IMR-90 (cell line): ENCODE results near the gene THADA. TPM values are rescaled to one million over a fixed set of nuclear protein-coding genes. Genes with fewer than 3 reads are reported as not detected.

Experiments
- ATAC-seq: fragments of 200-7000 bp; cut with Tn5 transposase; 2 replicates; pipeline ENCODE4 v1.9.1; 2020; ENCODE audit warnings: low read depth, mild to moderate bottlenecking, moderate library complexity
- BruUV-seq: library from RNA; stranded (reverse); fragments of 400-500 nt; replicated peaks from 2 replicates; lab custom pipeline; 2021; lab: Mats Ljungman, UMichigan
- CTCF ChIA-PET: fragments of 300-600 bp; formaldehyde crosslinking; extraction: SDS; loops from one replicate; lab custom pipeline; 2021; ENCODE audit warnings: antibody characterized with exemption; lab: Yijun Ruan, JAX
- POLR2A ChIA-PET: fragments of 300-600 bp; sonication (Branson Sonifier 250); formaldehyde crosslinking; loops from one replicate; lab custom pipeline; 2022; ENCODE audit warnings: antibody characterized with exemption; ENCODE audit not compliant: unreplicated experiment; lab: Charles Lee
- DNase-seq: peaks from one replicate; pipeline ENCODE4 v3.0.0; 2013
- H2AFZ ChIP-seq: replicated peaks from 2 replicates; pipeline ENCODE3; 2013; ENCODE audit warnings: low read length, mild to moderate bottlenecking; ENCODE audit not compliant: poor library complexity
- H2AK5ac ChIP-seq: 2 replicates; pipeline ENCODE4 v1.6.1; 2013; ENCODE audit warnings: low read depth, low read length, inconsistent platforms
- H2AK9ac ChIP-seq: replicated peaks from 2 replicates; pipeline ENCODE3; 2013; ENCODE audit warnings: mild to moderate bottlenecking, low read depth, low read length, moderate library complexity; ENCODE audit not compliant: poor library complexity
- H2BK120ac ChIP-seq: 2 replicates; pipeline ENCODE4 v1.6.1; 2013; ENCODE audit warnings: low read depth, low read length, inconsistent platforms
- H2BK15ac ChIP-seq: 3 replicates; pipeline ENCODE4 v1.6.1; 2013; ENCODE audit warnings: low read depth, low read length, inconsistent platforms
- H2BK20ac ChIP-seq: 2 replicates; pipeline ENCODE4 v1.6.1; 2013; ENCODE audit warnings: low read depth, mild to moderate bottlenecking, inconsistent platforms, low read length, moderate library complexity
- H2BK5ac ChIP-seq: 2 replicates; pipeline ENCODE4 v1.6.1; 2013; ENCODE audit warnings: mild to moderate bottlenecking, low read depth, low read length, inconsistent platforms; ENCODE audit not compliant: poor library complexity, severe bottlenecking
- H3K14ac ChIP-seq: replicated peaks from 2 replicates; pipeline ENCODE4 v1.6.1; 2013; ENCODE audit warnings: low read depth, low read length, inconsistent platforms
- H3K18ac ChIP-seq: 2 replicates; pipeline ENCODE4 v1.6.1; 2013; ENCODE audit warnings: low read depth, low read length, control low read depth
- H3K23ac ChIP-seq: 2 replicates; pipeline ENCODE4 v1.6.1; 2013; ENCODE audit warnings: low read depth, low read length, inconsistent platforms
- H3K27ac ChIP-seq: 2 replicates; pipeline ENCODE4 v1.5.1; 2013; ENCODE audit warnings: mild to moderate bottlenecking, control low read depth, low read length; ENCODE audit not compliant: insufficient read depth
- H3K27me3 ChIP-seq: 2 replicates; pipeline ENCODE4 v1.6.1; 2013; ENCODE audit warnings: low read length; ENCODE audit not compliant: control insufficient read depth, insufficient read depth
- H3K36me3 ChIP-seq: 2 replicates; pipeline ENCODE4 v1.6.1; 2013; ENCODE audit warnings: low read length, mixed read lengths; ENCODE audit not compliant: control insufficient read depth, insufficient read depth
- H3K4ac ChIP-seq: 2 replicates; pipeline ENCODE4 v1.6.1; 2013; ENCODE audit warnings: low read depth, low read length, inconsistent platforms
- H3K4me1 ChIP-seq: 2 replicates; pipeline ENCODE4 v1.6.1; 2013; ENCODE audit warnings: low read length, mixed read lengths; ENCODE audit not compliant: control insufficient read depth, insufficient read depth
- H3K4me2 ChIP-seq: 2 replicates; pipeline ENCODE4 v1.6.1; 2013; ENCODE audit warnings: low read depth, mild to moderate bottlenecking, control low read depth, low read length, moderate library complexity
- H3K4me3 ChIP-seq: 2 replicates; pipeline ENCODE4 v1.5.1; 2013; ENCODE audit warnings: low read depth, mild to moderate bottlenecking, control low read depth, low read length, moderate library complexity; ENCODE audit not compliant: insufficient read depth
- H3K56ac ChIP-seq: 2 replicates; pipeline ENCODE4 v1.6.1; 2013; ENCODE audit warnings: low read length, inconsistent platforms; ENCODE audit not compliant: insufficient read depth; ENCODE audit errors: extremely low read depth
- H3K79me1 ChIP-seq, 2 experiments: 2 replicates each; pipeline ENCODE4 v1.6.1; 2013; ENCODE audit warnings: low read length in 2 of 2, inconsistent platforms in 1 of 2, low read depth in 1 of 2
- H3K9ac ChIP-seq: 2 replicates; pipeline ENCODE4 v1.6.1; 2013; ENCODE audit warnings: low read depth, low read length, control low read depth
- H3K9me1 ChIP-seq: 2 replicates; pipeline ENCODE4 v1.6.1; 2013; ENCODE audit warnings: low read length, inconsistent platforms; ENCODE audit not compliant: insufficient read depth
- H3K9me3 ChIP-seq: 2 replicates; pipeline ENCODE4 v1.6.1; 2013; ENCODE audit warnings: low read length; ENCODE audit not compliant: control insufficient read depth, insufficient read depth
- H4K20me1 ChIP-seq: 2 replicates; pipeline ENCODE4 v1.6.1; 2013; ENCODE audit warnings: low read length, inconsistent platforms; ENCODE audit not compliant: insufficient read depth
- H4K5ac ChIP-seq: 2 replicates; pipeline ENCODE4 v1.6.1; 2013; ENCODE audit warnings: mild to moderate bottlenecking, low read depth, low read length, control low read depth
- H4K8ac ChIP-seq, 2 experiments: 2 replicates each; pipeline ENCODE4 v1.6.1; 2013; ENCODE audit warnings: low read depth in 2 of 2, low read length in 2 of 2, control low read depth in 1 of 2, inconsistent platforms in 1 of 2
- H4K91ac ChIP-seq: 2 replicates; pipeline ENCODE4 v1.6.1; 2013; ENCODE audit warnings: low read depth, low read length, inconsistent platforms; ENCODE audit not compliant: insufficient read depth
- BHLHE40 ChIP-seq: fragments of 150-350 bp; IDR thresholded peaks from 2 replicates; pipeline ENCODE4 v1.6.1; 2016; ENCODE audit warnings: mild to moderate bottlenecking, low read depth, low read length
- CEBPB ChIP-seq: IDR thresholded peaks from 2 replicates; pipeline ENCODE4 v1.6.1; 2012; ENCODE audit warnings: low read depth, low read length, improper control_type of control experiment
- CHD1 ChIP-seq: IDR thresholded peaks from 2 replicates; pipeline ENCODE4 v1.6.1; 2012; ENCODE audit warnings: low read depth, low read length, improper control_type of control experiment
- FOS ChIP-seq: fragments of 150-350 bp; IDR thresholded peaks from 2 replicates; pipeline ENCODE4 v1.6.1; 2016; ENCODE audit warnings: low read depth, low read length
- MAFK ChIP-seq: IDR thresholded peaks from 2 replicates; pipeline ENCODE4 v1.6.1; 2012; ENCODE audit warnings: low read depth, low read length, improper control_type of control experiment
- MAZ ChIP-seq: IDR thresholded peaks from 2 replicates; pipeline ENCODE4 v1.6.1; 2012; ENCODE audit warnings: low read depth, mild to moderate bottlenecking, low read length, improper control_type of control experiment, moderate library complexity, borderline replicate concordance
- MXI1 ChIP-seq: IDR thresholded peaks from 2 replicates; pipeline ENCODE4 v1.6.1; 2012; ENCODE audit warnings: low read depth, mild to moderate bottlenecking, low read length, moderate library complexity, borderline replicate concordance
- NFE2L2 ChIP-seq: fragments of 150-350 bp; IDR thresholded peaks from 2 replicates; pipeline ENCODE4 v1.6.1; 2016; ENCODE audit warnings: low read depth, mild to moderate bottlenecking, low read length
- POLR2A ChIP-seq: IDR thresholded peaks from 2 replicates; pipeline ENCODE4 v1.6.1; 2012; ENCODE audit warnings: mild to moderate bottlenecking, low read depth, low read length
- RAD21 ChIP-seq: IDR thresholded peaks from 2 replicates; pipeline ENCODE4 v1.6.1; 2012; ENCODE audit warnings: low read length, improper control_type of control experiment
- RCOR1 ChIP-seq: IDR thresholded peaks from 2 replicates; pipeline ENCODE4 v1.6.1; 2012; ENCODE audit warnings: mild to moderate bottlenecking, low read length, improper control_type of control experiment; ENCODE audit not compliant: insufficient replicate concordance
- RFX5 ChIP-seq: IDR thresholded peaks from 2 replicates; pipeline ENCODE4 v1.8.0; 2012; ENCODE audit warnings: low read depth, mild to moderate bottlenecking, low read length, moderate library complexity
- SMC3 ChIP-seq: fragments of 150-350 bp; IDR thresholded peaks from 2 replicates; pipeline ENCODE4 v1.6.1; 2016; ENCODE audit warnings: low read depth, mild to moderate bottlenecking, antibody characterized with exemption, low read length, moderate library complexity
- USF2 ChIP-seq: fragments of 150-350 bp; IDR thresholded peaks from 2 replicates; pipeline ENCODE4 v1.6.1; 2017; ENCODE audit warnings: mild to moderate bottlenecking, antibody characterized with exemption, low read length, low read depth
- WGBS, 2 experiments: methylation state at CpG; one replicate each; pipeline versions ENCODE4 v1.1.5 to v1.1.7; 2013; ENCODE audit warnings: missing lambda C conversion rate in 2 of 2; ENCODE audit not compliant: insufficient read length in 1 of 2; ENCODE audit errors: extremely low coverage in 2 of 2; 5-methylcytosine and 5-hydroxymethylcytosine counted together
- dilution Hi-C: fragments of 300-500 bp; cut with HindIII; formaldehyde crosslinking; loops from one replicate; pipeline ENCODE4 v1.14.3; 2018; ENCODE audit warnings: low sequenced_read_pairs; ENCODE audit not compliant: unreplicated experiment
- in situ Hi-C: fragments of 300-500 bp; cut with MboI; formaldehyde crosslinking; loops from 3 replicates; pipeline ENCODE4 v1.14.3; 2019; ENCODE audit warnings: low sequenced_read_pairs, inconsistent platforms, mixed read lengths
- intact Hi-C: fragments of 100-400 bp; cut with micrococcal nuclease; formaldehyde crosslinking; loops from 2 replicates; pipeline ENCODE4 v1.10.0; 2022
- polyA plus RNA-seq, 3 experiments: library from polyadenylated mRNA; depleted of rRNA; stranded (reverse); fragments of >200 nt; gene quantifications; 2 replicates each; pipeline ENCODE4 v1.2.3, GENCODE V29; 2012; ENCODE audit warnings: low replicate concordance in 1 of 3
- total RNA-seq: library from RNA; depleted of rRNA; stranded (reverse); fragments of >200 nt; gene quantifications from 2 replicates; pipeline ENCODE4 v1.2.3, GENCODE V29; 2012
- TF ChIP-seq, protein P1 (sequence below): fragments of 150-350 bp; IDR thresholded peaks from 2 replicates; pipeline ENCODE4 v1.6.1; 2016; ENCODE audit warnings: low read depth, mild to moderate bottlenecking, low read length, moderate library complexity, borderline replicate concordance
- TF ChIP-seq, protein P2 (sequence below): conservative IDR thresholded peaks from 2 replicates; pipeline ENCODE4 v1.5.1; 2012; ENCODE audit warnings: mild to moderate bottlenecking, low read depth, low read length, improper control_type of control experiment

The THADA gene
- total and polyA plus RNA-seq, 2 of the 4 experiments (the other 2 are of a cell fraction), result 10.5 to 21.3 TPM

DNA sequence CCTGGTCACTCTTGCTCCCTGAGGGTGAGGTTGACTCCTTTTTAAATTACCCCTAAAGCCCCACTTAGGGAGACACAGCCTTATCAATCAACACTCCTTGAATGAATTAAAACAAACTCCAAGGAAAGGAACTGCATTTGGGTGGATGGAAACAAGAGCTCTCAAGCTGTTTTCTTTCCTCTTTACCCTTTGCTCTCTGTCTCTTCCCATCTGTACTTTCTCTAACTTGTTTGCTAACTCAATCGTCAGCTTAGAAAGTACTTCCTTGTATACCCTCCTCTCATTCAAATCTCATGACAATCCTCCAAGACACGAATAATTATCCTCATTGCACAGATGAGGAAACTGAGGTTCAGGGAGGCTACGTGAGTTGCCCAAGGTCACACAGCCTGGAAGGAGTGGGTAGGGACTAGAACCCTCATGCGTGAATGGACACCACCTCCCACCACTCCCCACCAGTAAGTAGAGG lies 402.2 kb downstream of the THADA start:
- Histone ChIP-seq H3K79me1 (no peaks in the 10 kb centered on the region), H2BK120ac (no peak overlapping the region; the same call in 1 of the 2 replicates), H3K4me1 (no peaks in the 10 kb centered on the region; the same call in 1 of the 2 replicates), H2BK5ac (no peak overlapping the region), H3K9ac (no peak overlapping the region), H3K4ac (no peak overlapping the region), H4K5ac (no peak overlapping the region), H2AFZ (no peak overlapping the region), H3K36me3 (no peaks in the 10 kb centered on the region), H2BK20ac (no peak overlapping the region), H4K20me1 (no peaks in the 10 kb centered on the region), H3K27ac (no peak overlapping the region), H3K9me1 (no peaks in the 10 kb centered on the region; the same call in 1 of the 2 replicates), H3K4me2 (no peak overlapping the region), H4K91ac (no peak overlapping the region), H3K4me3 (no peak overlapping the region), H3K27me3 (no peaks in the 10 kb centered on the region), H3K23ac (peak overlapping the region; percentile 16; the same call in 1 of the 2 replicates), H2AK9ac (no peak overlapping the region), H2BK15ac (no peak overlapping the region), H4K8ac (no peak overlapping the region), H3K14ac (no peak overlapping the region), H3K56ac (no peak overlapping the region), H2AK5ac (no peak overlapping the region), H3K18ac (no peak overlapping the region), H3K9me3 (no peaks in the 10 kb centered on the region)
- no peak for ATAC-seq
- intact Hi-C loops (no loop called here), in situ Hi-C loops (no loop called here), dilution Hi-C loops (no loop called here)
- CTCF ChIA-PET, result no interaction called here
- TF ChIP-seq CEBPB (no peak), NFE2L2 (no peak), FOS (no peak), MAFK (no peak), POLR2A (no peak), CHD1 (no peak), BHLHE40 (no peak), SMC3 (no peak), USF2 (no peak), MXI1 (no peak), RFX5 (no peak), MAZ (no peak), RCOR1 (no peak), RAD21 (no peak)
- TF ChIP-seq, protein P1, sequence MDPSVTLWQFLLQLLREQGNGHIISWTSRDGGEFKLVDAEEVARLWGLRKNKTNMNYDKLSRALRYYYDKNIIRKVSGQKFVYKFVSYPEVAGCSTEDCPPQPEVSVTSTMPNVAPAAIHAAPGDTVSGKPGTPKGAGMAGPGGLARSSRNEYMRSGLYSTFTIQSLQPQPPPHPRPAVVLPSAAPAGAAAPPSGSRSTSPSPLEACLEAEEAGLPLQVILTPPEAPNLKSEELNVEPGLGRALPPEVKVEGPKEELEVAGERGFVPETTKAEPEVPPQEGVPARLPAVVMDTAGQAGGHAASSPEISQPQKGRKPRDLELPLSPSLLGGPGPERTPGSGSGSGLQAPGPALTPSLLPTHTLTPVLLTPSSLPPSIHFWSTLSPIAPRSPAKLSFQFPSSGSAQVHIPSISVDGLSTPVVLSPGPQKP, result no peak
- TF ChIP-seq, protein P2, sequence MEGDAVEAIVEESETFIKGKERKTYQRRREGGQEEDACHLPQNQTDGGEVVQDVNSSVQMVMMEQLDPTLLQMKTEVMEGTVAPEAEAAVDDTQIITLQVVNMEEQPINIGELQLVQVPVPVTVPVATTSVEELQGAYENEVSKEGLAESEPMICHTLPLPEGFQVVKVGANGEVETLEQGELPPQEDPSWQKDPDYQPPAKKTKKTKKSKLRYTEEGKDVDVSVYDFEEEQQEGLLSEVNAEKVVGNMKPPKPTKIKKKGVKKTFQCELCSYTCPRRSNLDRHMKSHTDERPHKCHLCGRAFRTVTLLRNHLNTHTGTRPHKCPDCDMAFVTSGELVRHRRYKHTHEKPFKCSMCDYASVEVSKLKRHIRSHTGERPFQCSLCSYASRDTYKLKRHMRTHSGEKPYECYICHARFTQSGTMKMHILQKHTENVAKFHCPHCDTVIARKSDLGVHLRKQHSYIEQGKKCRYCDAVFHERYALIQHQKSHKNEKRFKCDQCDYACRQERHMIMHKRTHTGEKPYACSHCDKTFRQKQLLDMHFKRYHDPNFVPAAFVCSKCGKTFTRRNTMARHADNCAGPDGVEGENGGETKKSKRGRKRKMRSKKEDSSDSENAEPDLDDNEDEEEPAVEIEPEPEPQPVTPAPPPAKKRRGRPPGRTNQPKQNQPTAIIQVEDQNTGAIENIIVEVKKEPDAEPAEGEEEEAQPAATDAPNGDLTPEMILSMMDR, result no peak
- POLR2A ChIA-PET, result no interaction called here
- DNase-seq, result no peak
- BruUV-seq, result no TSS peak
- no CpG with 5 or more reads among the region's 4 CpGs for WGBS, 2 experiments
